ENCODE data around the gene AMZ1.

AMZ1 gene

GRCh38 chr7:2750004-2750407 lies 62.0 kb downstream of the AMZ1 start:
- no peak for DNase-seq (ENCODE audit: low spot score)

- no peak for DNase-seq (ENCODE audit: low spot score)
These were observed 63.1 kb downstream of the AMZ1 start for GRCh38 chr7:2751086-2751485.

- no peak for DNase-seq (ENCODE audit: low spot score)
These were observed 65.1 kb downstream of the AMZ1 start for GRCh38 chr7:2753148-2753547.

GRCh38 chr7:2754086-2754485 lies 66.1 kb downstream of the AMZ1 start:
- DNase-seq (ENCODE audit: low spot score): peak; percentile 62

GRCh38 chr7:2754912-2755311 lies 66.9 kb downstream of the AMZ1 start:
- DNase-seq (ENCODE audit: low spot score): no peak

GRCh38 chr7:2755531-2755930 lies 67.5 kb downstream of the AMZ1 start:
- DNase-seq (ENCODE audit: low spot score): no peak

GRCh38 chr7:2757361-2757903 lies 69.4 kb downstream of the AMZ1 start:
- DNase-seq (ENCODE audit: low spot score): peak; percentile 68

GRCh38 chr7:2757904-2758672 lies 70.1 kb downstream of the AMZ1 start:
- DNase-seq (ENCODE audit: low spot score): no peak

GRCh38 chr7:2758673-2759616 lies 70.9 kb downstream of the AMZ1 start:
- DNase-seq (ENCODE audit: low spot score): no peak

- peak; percentile 42 for DNase-seq (ENCODE audit: low spot score)
These were observed 71.7 kb downstream of the AMZ1 start for GRCh38 chr7:2759736-2760097.

GRCh38 chr7:2760098-2760889 lies 72.3 kb downstream of the AMZ1 start:
- peak; percentile 46 for DNase-seq (ENCODE audit: low spot score)

- DNase-seq (ENCODE audit: low spot score): no peak
These were observed 73.2 kb downstream of the AMZ1 start for GRCh38 chr7:2761131-2761624.

GRCh38 chr7:2761801-2762497 lies 73.9 kb downstream of the AMZ1 start:
- DNase-seq (ENCODE audit: low spot score): no peak

GRCh38 chr7:2763597-2763996 lies 75.6 kb downstream of the AMZ1 start:
- DNase-seq (ENCODE audit: low spot score): no peak

- no peak for DNase-seq (ENCODE audit: low spot score)
These were observed 76.6 kb downstream of the AMZ1 start for GRCh38 chr7:2764621-2765020.
